Measurements from ENCODE around the gene ACOT9.

The ACOT9 gene

DNA sequence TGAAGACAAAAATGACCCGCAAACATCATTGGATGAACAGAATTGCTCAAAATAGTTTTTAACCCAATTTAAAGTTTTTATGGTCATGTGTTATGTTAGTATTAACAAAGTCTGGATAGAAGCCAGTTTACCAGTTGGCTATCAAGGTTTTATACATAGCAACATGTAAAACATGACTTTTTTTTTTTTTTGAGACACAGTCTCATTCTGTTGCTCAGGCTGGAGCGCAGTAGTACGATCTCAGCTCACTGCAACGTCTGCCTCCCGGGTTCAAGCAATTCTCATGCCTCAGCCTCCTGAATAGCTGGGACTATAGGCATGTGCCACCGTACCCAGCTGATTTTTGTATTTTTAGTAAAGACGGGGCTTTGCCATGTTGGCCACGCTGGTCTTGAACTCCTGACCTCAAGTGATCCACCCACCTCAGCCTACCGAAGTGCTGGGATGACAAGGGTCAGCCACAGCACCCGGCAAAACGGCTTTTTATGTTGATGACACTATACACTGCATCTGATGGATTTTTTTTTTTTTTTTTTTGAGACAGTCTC is 43.3 kb upstream of the ACOT9 start:
- Histone ChIP-seq H3K27me3 (ENCODE audit: low read length) (no peaks in the 10 kb centered on the region), H3F3A (ENCODE audit: insufficient read depth) (peaks cover 15% of the 10 kb centered on the region; the same call in 1 of the 2 replicates), H2AFZ (ENCODE audit: low read depth, low read length, severe bottlenecking) (no peak overlapping the region), H3K36me3 (ENCODE audit: low read length) (peaks cover 11% of the 10 kb centered on the region), H3K9ac (ENCODE audit: low read length) (no peak overlapping the region), H3K4me3 (ENCODE audit: insufficient read depth, low read length, poor library complexity, severe bottlenecking) (no peak overlapping the region), H3K79me2 (ENCODE audit: insufficient read depth, low read length) (peaks cover 8% of the 10 kb centered on the region; the same call in 1 of the 2 replicates), H3K9me2 (replicated peaks; ENCODE audit: insufficient read depth, low read length) (no peaks in the 10 kb centered on the region), H3K4me2 (ENCODE audit: low read depth, low read length, poor library complexity, severe bottlenecking) (no peak overlapping the region), H3K27ac (ENCODE audit: low read depth, low read length) (no peak overlapping the region), H3K9me3 (ENCODE audit: insufficient read depth, low read length) (no peaks in the 10 kb centered on the region), H4K20me1 (ENCODE audit: low read depth, low read length) (no peaks in the 10 kb centered on the region)
- TF ChIP-seq, protein P1, sequence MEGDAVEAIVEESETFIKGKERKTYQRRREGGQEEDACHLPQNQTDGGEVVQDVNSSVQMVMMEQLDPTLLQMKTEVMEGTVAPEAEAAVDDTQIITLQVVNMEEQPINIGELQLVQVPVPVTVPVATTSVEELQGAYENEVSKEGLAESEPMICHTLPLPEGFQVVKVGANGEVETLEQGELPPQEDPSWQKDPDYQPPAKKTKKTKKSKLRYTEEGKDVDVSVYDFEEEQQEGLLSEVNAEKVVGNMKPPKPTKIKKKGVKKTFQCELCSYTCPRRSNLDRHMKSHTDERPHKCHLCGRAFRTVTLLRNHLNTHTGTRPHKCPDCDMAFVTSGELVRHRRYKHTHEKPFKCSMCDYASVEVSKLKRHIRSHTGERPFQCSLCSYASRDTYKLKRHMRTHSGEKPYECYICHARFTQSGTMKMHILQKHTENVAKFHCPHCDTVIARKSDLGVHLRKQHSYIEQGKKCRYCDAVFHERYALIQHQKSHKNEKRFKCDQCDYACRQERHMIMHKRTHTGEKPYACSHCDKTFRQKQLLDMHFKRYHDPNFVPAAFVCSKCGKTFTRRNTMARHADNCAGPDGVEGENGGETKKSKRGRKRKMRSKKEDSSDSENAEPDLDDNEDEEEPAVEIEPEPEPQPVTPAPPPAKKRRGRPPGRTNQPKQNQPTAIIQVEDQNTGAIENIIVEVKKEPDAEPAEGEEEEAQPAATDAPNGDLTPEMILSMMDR (IDR thresholded peaks at IDR 0.05; ENCODE audit: insufficient read depth, low read length, poor library complexity, severe bottlenecking), result no peak
- no peak for TF ChIP-seq EZH2phosphoT487 (conservative IDR thresholded peaks at IDR 0.05; ENCODE audit: low read length)

DNA sequence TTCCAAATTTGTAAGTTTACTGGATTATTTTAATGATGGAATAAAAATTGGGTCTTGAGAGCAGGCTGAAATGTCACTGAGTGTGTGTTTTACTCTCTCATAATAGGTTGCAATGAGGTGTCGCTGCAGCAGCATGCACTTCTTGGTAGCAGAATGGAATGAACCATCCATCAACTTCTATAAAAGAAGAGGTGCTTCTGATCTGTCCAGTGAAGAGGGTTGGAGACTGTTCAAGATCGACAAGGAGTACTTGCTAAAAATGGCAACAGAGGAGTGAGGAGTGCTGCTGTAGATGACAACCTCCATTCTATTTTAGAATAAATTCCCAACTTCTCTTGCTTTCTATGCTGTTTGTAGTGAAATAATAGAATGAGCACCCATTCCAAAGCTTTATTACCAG is 42.5 kb upstream of the ACOT9 start:
- Histone ChIP-seq H3K4me2 (ENCODE audit: low read depth, low read length, poor library complexity, severe bottlenecking) (no peak overlapping the region), H3K79me2 (ENCODE audit: insufficient read depth, low read length) (peaks cover 8% of the 10 kb centered on the region; the same call in 1 of the 2 replicates), H3F3A (ENCODE audit: insufficient read depth) (peaks cover 15% of the 10 kb centered on the region; the same call in 1 of the 2 replicates), H3K9ac (ENCODE audit: low read length) (no peak overlapping the region), H3K27me3 (ENCODE audit: low read length) (no peaks in the 10 kb centered on the region), H3K9me2 (replicated peaks; ENCODE audit: insufficient read depth, low read length) (no peaks in the 10 kb centered on the region), H2AFZ (ENCODE audit: low read depth, low read length, severe bottlenecking) (no peak overlapping the region), H3K9me3 (ENCODE audit: insufficient read depth, low read length) (no peaks in the 10 kb centered on the region), H4K20me1 (ENCODE audit: low read depth, low read length) (no peaks in the 10 kb centered on the region), H3K36me3 (ENCODE audit: low read length) (peaks cover 11% of the 10 kb centered on the region), H3K27ac (ENCODE audit: low read depth, low read length) (no peak overlapping the region), H3K4me3 (ENCODE audit: insufficient read depth, low read length, poor library complexity, severe bottlenecking) (no peak overlapping the region)
- TF ChIP-seq, protein P1 (IDR thresholded peaks at IDR 0.05; ENCODE audit: insufficient read depth, low read length, poor library complexity, severe bottlenecking), result no peak
- TF ChIP-seq EZH2phosphoT487 (conservative IDR thresholded peaks at IDR 0.05; ENCODE audit: low read length), result no peak

DNA sequence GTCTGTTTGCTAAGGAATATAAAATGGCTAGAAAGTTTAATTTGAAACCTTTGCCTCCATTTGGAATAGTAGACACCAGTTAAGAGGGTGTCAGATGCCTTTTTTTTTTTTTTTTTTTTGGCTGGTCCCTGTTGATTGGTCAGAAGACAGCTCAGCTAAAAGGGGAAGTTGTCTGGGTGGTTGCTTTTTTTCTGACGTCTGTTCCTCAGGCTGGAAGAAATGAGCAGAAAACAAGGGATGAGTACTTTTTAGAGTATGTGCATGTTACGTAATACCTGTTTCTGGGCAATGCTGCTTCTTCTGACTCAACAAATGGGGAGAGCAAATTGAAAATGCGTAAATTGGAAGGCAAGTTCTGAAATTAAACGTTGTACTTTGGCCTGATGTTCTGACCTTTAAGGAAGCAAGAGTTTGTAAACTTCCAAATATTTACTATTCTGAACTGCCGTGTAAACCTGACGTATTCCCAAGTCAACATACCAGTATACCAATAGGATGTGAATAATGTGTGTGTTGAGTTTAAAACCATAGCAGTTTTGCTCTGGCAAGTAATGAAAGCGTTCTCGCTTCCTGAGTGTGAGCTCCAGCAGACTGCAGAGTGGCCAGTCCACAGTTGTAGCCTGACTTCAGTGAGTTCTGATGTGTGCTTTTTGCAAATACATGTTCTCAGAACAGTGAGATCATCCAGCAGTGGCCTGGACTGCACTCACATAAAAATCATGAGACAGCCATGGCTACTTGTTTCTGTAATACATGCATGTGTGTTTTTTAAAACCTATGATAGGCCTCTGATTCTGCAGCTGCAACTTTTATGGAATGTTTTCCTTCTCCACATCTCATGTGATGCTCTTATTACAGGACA is 41.6 kb upstream of the ACOT9 start:
- Histone ChIP-seq H3K9ac (ENCODE audit: low read length) (peak overlapping the region; percentile 66), H3K4me3 (ENCODE audit: insufficient read depth, low read length, poor library complexity, severe bottlenecking) (peak overlapping the region; percentile 84)

More for the DNA sequence above, 41.6 kb upstream of the ACOT9 start:
- TF ChIP-seq, protein P1 (IDR thresholded peaks at IDR 0.05; ENCODE audit: insufficient read depth, low read length, poor library complexity, severe bottlenecking), result no peak
- no peak for TF ChIP-seq EZH2phosphoT487 (conservative IDR thresholded peaks at IDR 0.05; ENCODE audit: low read length)
- no peaks in the 10 kb centered on the region for H3K27me3 ChIP-seq (ENCODE audit: low read length)
- no peaks in the 10 kb centered on the region for H4K20me1 ChIP-seq (ENCODE audit: low read depth, low read length)
- H2AFZ ChIP-seq (ENCODE audit: low read depth, low read length, severe bottlenecking), result no peak overlapping the region
- H3K27ac ChIP-seq (ENCODE audit: low read depth, low read length), result peak overlapping the region; percentile 77
- no peaks in the 10 kb centered on the region for H3K9me3 ChIP-seq (ENCODE audit: insufficient read depth, low read length)
- H3K36me3 ChIP-seq (ENCODE audit: low read length), result peaks cover 11% of the 10 kb centered on the region
- H3K9me2 ChIP-seq (replicated peaks; ENCODE audit: insufficient read depth, low read length), result no peaks in the 10 kb centered on the region
- H3K4me2 ChIP-seq (ENCODE audit: low read depth, low read length, poor library complexity, severe bottlenecking), result peak overlapping the region; percentile 79
- H3K79me2 ChIP-seq (ENCODE audit: insufficient read depth, low read length), result peaks cover 8% of the 10 kb centered on the region; the same call in 1 of the 2 replicates
- peaks cover 15% of the 10 kb centered on the region; the same call in 1 of the 2 replicates for H3F3A ChIP-seq (ENCODE audit: insufficient read depth)
